ENCODE data around the gene ITGB3. TPM values are rescaled to one million over a fixed set of nuclear protein-coding genes. Genes with fewer than 3 reads are reported as not detected.

ITGB3 gene
- total RNA-seq, 4 donors from 2014 or later: 17.5 to 26.7 (median 22.1) TPM

DNA sequence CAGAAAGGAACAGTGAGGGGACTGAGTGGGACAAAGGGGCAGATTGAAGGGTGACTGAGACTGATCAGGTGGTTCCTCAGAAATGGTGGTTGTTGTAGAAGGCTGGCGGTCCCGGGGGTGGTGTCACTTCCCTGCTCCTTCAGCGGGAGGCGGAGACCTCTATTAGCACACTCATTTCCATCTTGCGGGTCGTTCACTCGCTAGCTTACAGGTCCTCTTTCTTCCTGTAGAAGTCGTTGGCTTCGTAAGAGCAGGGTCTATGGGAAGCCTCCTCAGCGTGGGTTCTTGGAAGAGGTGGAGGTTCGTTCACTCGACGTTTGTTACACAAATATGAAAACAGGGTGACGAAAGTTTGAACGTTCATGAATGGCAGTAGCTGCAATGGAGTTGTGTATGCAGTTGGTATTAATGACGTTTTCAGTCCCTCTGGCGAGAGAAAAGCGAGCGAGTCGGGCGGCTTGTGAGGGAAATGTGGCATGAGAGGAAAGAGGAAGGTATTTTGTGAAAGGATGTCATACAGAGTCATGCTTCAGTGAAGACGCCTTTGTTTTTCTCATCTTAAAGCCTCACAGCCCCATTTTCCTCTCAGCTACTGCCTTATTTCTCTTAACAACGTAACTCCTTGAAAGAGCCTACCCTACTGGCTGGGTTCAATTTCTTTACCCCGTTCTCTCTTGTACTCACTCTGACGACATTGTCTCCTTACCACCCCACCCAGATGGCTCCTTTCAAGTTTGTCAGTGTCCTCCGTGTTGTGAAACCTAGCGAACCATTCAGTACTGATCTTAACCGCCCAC lies 70.8 kb downstream of the ITGB3 start:
- no peaks in the 10 kb centered on the region for H3K9me3 ChIP-seq
- peak; percentile 46 to 66 for DNase-seq (ENCODE audit: low spot score in 2 of 2)
- H3K4me3 ChIP-seq: peak overlapping the region; percentile 54 to 71 (median 60)
- H3K4me1 ChIP-seq: peaks cover 0 to 12% (median 0%) of the 10 kb centered on the region in 4 donors
- no peaks in the 10 kb centered on the region for H3K27me3 ChIP-seq
- H3K36me3 ChIP-seq: peaks cover 0 to 19% (median 0%) of the 10 kb centered on the region in 3 donors
- WGBS, 2 donors: 22 to 29% methylated on average over 28 of the region's 28 CpGs
- peak overlapping the region; percentile 90 to 96 (median 92) for H3K27ac ChIP-seq
- TF ChIP-seq EP300 (IDR thresholded peaks at IDR 0.05) (peak in 1 of 2 donors; percentile 2), CTCF (IDR thresholded peaks at IDR 0.05) (no peak), POLR2A (IDR thresholded peaks at IDR 0.05) (no peak)

- Histone ChIP-seq H3K27me3 (no peaks in the 10 kb centered on the region), H3K36me3 (peaks cover 0 to 25% (median 0%) of the 10 kb centered on the region in 3 donors), H3K9me3 (no peaks in the 10 kb centered on the region), H3K4me3 (no peak overlapping the region), H3K27ac (peak overlapping the region in 1 of 4 donors; percentile 90), H3K4me1 (peaks cover 0 to 12% (median 0%) of the 10 kb centered on the region in 4 donors)
- TF ChIP-seq EP300 (IDR thresholded peaks at IDR 0.05): no peak
- TF ChIP-seq POLR2A (IDR thresholded peaks at IDR 0.05): no peak
- no peak for DNase-seq (ENCODE audit: low spot score in 2 of 2)
- 100% methylated on average over 1 of the region's 1 CpG for WGBS, 2 donors
Observed at GRCh38 chr17:47325176-47325575, 71.5 kb downstream of the ITGB3 start.

DNA sequence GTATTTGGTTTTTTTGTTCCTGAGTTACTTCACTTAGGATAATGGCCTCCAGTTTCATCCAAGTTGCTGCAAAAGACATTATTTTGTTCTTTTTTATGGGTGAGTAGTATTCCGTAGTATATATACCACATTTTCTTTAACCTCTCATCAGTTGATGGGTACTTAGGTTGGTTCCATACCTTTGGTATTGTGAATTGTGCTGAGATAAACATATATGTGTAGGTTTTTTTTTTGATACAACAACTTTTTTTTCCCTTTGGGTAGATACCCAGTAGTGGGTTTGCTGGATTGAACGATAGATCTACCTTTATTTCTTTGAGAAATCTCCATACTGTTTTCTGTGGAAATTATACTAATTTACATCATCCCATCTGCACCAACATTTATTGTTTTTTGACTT lies 76.9 kb downstream of the ITGB3 start:
- TF ChIP-seq EP300 (IDR thresholded peaks at IDR 0.05) (no peak), CTCF (IDR thresholded peaks at IDR 0.05) (no peak), POLR2A (IDR thresholded peaks at IDR 0.05) (no peak)
- 98 to 100% methylated on average over 2 of the region's 2 CpGs for WGBS, 2 donors
- Histone ChIP-seq H3K9me3 (peaks cover 0 to 4% (median 0%) of the 10 kb centered on the region in 4 donors), H3K4me1 (no peaks in the 10 kb centered on the region), H3K27ac (no peak overlapping the region), H3K27me3 (no peaks in the 10 kb centered on the region), H3K4me3 (no peak overlapping the region), H3K36me3 (peaks cover 0 to 69% (median 3%) of the 10 kb centered on the region in 3 donors)
- DNase-seq (ENCODE audit: low spot score in 2 of 2): no peak

DNA sequence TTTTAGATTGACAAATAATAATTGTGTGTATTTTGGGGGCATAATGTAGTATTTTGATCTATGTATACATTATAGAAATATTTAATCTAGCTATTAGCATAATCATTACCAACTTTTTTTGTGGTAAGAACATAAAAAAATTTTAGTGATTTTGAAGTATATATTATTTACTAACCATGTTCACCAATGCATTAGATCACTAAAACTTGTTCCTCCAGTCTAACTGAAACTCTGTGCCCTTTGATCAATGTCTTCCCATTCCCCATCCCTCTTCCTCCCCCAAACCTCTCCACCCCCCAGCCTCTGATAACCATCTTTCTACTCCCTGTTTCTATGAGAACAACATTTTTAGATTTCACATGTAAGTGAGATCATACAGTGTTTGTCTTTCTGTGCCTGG lies 78.7 kb downstream of the ITGB3 start:
- no peak overlapping the region for H3K4me3 ChIP-seq
- H3K27ac ChIP-seq: no peak overlapping the region
- TF ChIP-seq EP300 (IDR thresholded peaks at IDR 0.05) (no peak), CTCF (IDR thresholded peaks at IDR 0.05) (no peak), POLR2A (IDR thresholded peaks at IDR 0.05) (no peak)
- H3K36me3 ChIP-seq: peaks cover 0 to 86% (median 3%) of the 10 kb centered on the region in 3 donors
- no peaks in the 10 kb centered on the region for H3K4me1 ChIP-seq
- no peak for DNase-seq (ENCODE audit: low spot score in 2 of 2)
- peaks cover 0 to 4% (median 0%) of the 10 kb centered on the region in 4 donors for H3K9me3 ChIP-seq
- no peaks in the 10 kb centered on the region for H3K27me3 ChIP-seq

- Histone ChIP-seq H3K27me3 (no peaks in the 10 kb centered on the region), H3K4me1 (no peaks in the 10 kb centered on the region), H3K9me3 (peaks cover 0 to 4% (median 0%) of the 10 kb centered on the region in 4 donors), H3K36me3 (peaks cover 0 to 84% (median 3%) of the 10 kb centered on the region in 3 donors), H3K27ac (no peak overlapping the region), H3K4me3 (no peak overlapping the region)
- TF ChIP-seq CTCF (IDR thresholded peaks at IDR 0.05): no peak
- no peak for TF ChIP-seq EP300 (IDR thresholded peaks at IDR 0.05)
- no peak for TF ChIP-seq POLR2A (IDR thresholded peaks at IDR 0.05)
- no peak for DNase-seq (ENCODE audit: low spot score in 2 of 2)
- 73 to 75% methylated on average over 4 of the region's 4 CpGs for WGBS, 2 donors
Observed at GRCh38 chr17:47335101-47335936, 81.7 kb downstream of the ITGB3 start.
